Body of pancreas (tissue), 4 donors: ENCODE data around the gene SLC1A2. TPM values are rescaled to one million over a fixed set of nuclear protein-coding genes. Genes with fewer than 3 reads are reported as not detected.
A peak's percentile ranks its signal among the peaks of the same experiment; 100 is the strongest.

Experiments
- ATAC-seq: fragments of 150-250 bp; one replicate; pipeline ENCODE4 v1.9.1; 2016
- DNase-seq, 4 donors: peaks; one replicate each; pipeline ENCODE4 v3.0.0-alpha.2; 2019
- H3K27ac ChIP-seq, 4 donors: fragments of 200-600 bp; sonication (generic); 1 replicate in 3 of 4; 2 replicates in 1 of 4; pipeline versions ENCODE4 v1.5.1 to v1.6.1; 2016 to 2019; ENCODE audit warnings: mild to moderate bottlenecking in 1 of 4, mixed read lengths in 1 of 4, moderate library complexity in 1 of 4
- H3K27me3 ChIP-seq, 2 donors: fragments of 200-600 bp; sonication (generic); one replicate each; pipeline ENCODE4 v1.6.0; 2016; ENCODE audit warnings: mild to moderate bottlenecking in 1 of 2
- H3K36me3 ChIP-seq, 2 donors: fragments of 200-600 bp; sonication (generic); replicated peaks in 1 of 2; 2 replicates each; pipeline ENCODE4 v1.5.1; 2016; ENCODE audit warnings: low read depth in 2 of 2; ENCODE audit not compliant: insufficient read depth in 1 of 2
- H3K4me1 ChIP-seq: fragments of 200-600 bp; sonication (generic); one replicate; pipeline ENCODE4 v1.6.0; 2016
- H3K4me3 ChIP-seq, 2 donors: fragments of 200-600 bp; sonication (generic); 1 replicate in 1 of 2; 2 replicates in 1 of 2; pipeline ENCODE4 v1.5.1; 2016 to 2019
- H3K9me3 ChIP-seq, 3 donors: fragments of 200-600 bp; sonication (generic); 1 replicate in 2 of 3; 2 replicates in 1 of 3; pipeline ENCODE4 v1.5.1; 2016
- POLR2A ChIP-seq, 3 donors: fragments of 450-650 bp; IDR thresholded peaks; one replicate each; pipeline ENCODE4 v1.6.1; 2016; ENCODE audit warnings: antibody characterized with exemption in 3 of 3, mild to moderate bottlenecking in 2 of 3
- WGBS, 2 donors: methylation state at CpG; one replicate each; pipeline ENCODE4 v1.1.5; 2017; 5-methylcytosine and 5-hydroxymethylcytosine counted together
- intact Hi-C: fragments of 100-400 bp; cut with DNase I; formaldehyde crosslinking; loops from one replicate; pipeline ENCODE4 v1.15.1; 2023
- total RNA-seq, 2 donors: library from RNA; depleted of rRNA; stranded (reverse); fragments of >200 nt; gene quantifications; one replicate each; pipeline ENCODE4 v1.1.0, GENCODE V29; 2016
- TF ChIP-seq, protein P1 (sequence below), 7 experiments: fragments of 450-650 bp in 4 of 7; fragments of 200-600 bp in 3 of 7; sonication (generic) in 3 of 7; IDR thresholded peaks; one replicate each; pipeline ENCODE4 v1.5.1; 2016 to 2019; ENCODE audit warnings: antibody characterized with exemption in 7 of 7

The SLC1A2 gene
- total RNA-seq, 2 donors from 2014 or later, result 23.1 to 73.7 TPM

DNA sequence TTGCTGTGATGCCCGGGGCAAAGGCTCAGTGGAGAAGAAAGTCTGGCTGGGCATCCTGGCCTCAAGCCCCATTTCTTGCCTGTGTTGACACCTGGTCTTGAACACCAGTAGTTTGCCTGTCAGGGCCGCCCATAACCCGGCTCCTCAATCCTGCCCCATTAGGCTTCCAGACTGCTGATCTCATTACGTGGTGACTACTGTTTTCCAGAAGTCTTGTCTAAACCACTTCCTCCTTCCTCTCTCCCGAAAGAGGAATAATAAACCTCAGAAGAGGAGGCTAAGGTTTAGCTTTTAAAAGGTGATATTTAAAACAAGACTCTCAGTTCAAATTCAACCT is 182.7 kb downstream of the SLC1A2 start:
- peaks cover 43% of the 10 kb centered on the region for H3K4me1 ChIP-seq
- intact Hi-C loops, result no loop called here
- H3K27ac ChIP-seq, result peak overlapping the region; percentile 26 to 78 (median 66)
- peak; percentile 28 for ATAC-seq
- no peaks in the 10 kb centered on the region for H3K36me3 ChIP-seq
- DNase-seq, result peak in 2 of 4 donors; percentile 18 to 38
- no peaks in the 10 kb centered on the region for H3K27me3 ChIP-seq
- whole genome bisulfite sequencing, 2 donors, result 86 to 89% methylated on average over 5 of the region's 5 CpGs
- TF ChIP-seq POLR2A (IDR thresholded peaks at IDR 0.05), result no peak
- TF ChIP-seq, protein P1, sequence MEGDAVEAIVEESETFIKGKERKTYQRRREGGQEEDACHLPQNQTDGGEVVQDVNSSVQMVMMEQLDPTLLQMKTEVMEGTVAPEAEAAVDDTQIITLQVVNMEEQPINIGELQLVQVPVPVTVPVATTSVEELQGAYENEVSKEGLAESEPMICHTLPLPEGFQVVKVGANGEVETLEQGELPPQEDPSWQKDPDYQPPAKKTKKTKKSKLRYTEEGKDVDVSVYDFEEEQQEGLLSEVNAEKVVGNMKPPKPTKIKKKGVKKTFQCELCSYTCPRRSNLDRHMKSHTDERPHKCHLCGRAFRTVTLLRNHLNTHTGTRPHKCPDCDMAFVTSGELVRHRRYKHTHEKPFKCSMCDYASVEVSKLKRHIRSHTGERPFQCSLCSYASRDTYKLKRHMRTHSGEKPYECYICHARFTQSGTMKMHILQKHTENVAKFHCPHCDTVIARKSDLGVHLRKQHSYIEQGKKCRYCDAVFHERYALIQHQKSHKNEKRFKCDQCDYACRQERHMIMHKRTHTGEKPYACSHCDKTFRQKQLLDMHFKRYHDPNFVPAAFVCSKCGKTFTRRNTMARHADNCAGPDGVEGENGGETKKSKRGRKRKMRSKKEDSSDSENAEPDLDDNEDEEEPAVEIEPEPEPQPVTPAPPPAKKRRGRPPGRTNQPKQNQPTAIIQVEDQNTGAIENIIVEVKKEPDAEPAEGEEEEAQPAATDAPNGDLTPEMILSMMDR (IDR thresholded peaks at IDR 0.05), result no peak
- no peaks in the 10 kb centered on the region for H3K9me3 ChIP-seq
- no peak overlapping the region for H3K4me3 ChIP-seq

DNA sequence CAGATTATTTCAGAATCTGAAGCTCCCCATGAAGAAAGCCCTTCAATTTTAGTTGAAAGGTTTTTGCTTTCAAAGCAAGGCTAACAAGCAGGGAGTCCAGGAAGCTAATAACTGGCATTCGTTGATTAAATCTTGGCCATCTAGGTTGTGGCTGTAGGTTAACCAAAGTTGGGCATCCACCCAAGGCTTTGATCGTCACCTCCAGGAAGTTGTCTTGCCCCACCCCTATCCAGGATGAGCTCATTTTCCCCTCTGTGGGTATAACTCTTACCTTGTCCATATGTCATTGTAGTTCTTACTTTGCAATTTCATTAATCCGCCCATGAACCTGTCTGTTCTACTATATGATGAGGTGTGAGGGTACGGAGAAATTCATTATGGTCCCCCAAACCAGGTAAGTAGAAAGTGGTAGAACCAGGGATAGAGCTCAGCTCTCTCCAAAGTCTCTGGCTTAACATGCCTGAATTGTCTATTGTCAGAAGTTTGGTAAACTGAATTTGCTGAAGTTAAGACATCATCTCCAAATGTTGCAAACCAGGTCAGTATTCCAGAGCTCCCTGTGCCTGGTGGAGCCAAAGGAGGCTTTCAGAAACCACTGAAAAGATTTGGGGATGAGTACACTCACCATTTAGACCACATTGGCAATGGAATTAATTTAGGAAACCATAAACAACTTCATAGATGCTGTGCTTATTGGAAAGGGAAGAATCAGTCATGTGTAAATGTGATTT is 183.3 kb downstream of the SLC1A2 start:
- H3K27me3 ChIP-seq, result no peaks in the 10 kb centered on the region
- peaks cover 43% of the 10 kb centered on the region for H3K4me1 ChIP-seq
- no peaks in the 10 kb centered on the region for H3K36me3 ChIP-seq
- TF ChIP-seq, protein P1 (IDR thresholded peaks at IDR 0.05), result no peak
- no peak for TF ChIP-seq POLR2A (IDR thresholded peaks at IDR 0.05)
- intact Hi-C loops, result no loop called here
- WGBS, 2 donors, result 55 to 63% methylated on average over 4 of the region's 4 CpGs
- no peaks in the 10 kb centered on the region for H3K9me3 ChIP-seq
- DNase-seq (peak; percentile 90 to 94 (median 93)), ATAC-seq (peak; percentile 94)
- no peak overlapping the region for H3K4me3 ChIP-seq
- H3K27ac ChIP-seq, result peak overlapping the region; percentile 29 to 78 (median 66)

DNA sequence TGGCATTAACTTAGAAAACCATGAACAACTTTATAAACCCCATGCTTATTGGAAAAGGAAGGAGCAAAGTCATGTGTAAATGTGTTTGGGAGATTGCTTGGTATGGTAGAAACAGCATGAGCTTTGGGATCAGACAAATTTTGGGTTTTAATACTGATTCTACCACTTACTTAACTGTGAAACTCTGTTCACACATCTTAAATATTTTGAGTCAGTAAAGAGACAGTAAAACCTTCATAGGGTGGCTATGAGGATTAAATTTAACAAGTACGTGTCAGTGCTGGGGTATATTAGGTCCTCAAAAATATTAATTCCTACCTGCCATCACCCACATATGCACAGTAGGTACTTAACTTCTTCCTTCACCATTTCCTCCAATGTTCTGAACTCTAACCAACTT is 183.9 kb downstream of the SLC1A2 start:
- no peaks in the 10 kb centered on the region for H3K27me3 ChIP-seq
- no peak for TF ChIP-seq POLR2A (IDR thresholded peaks at IDR 0.05)
- TF ChIP-seq, protein P1 (IDR thresholded peaks at IDR 0.05), result no peak
- no peaks in the 10 kb centered on the region for H3K9me3 ChIP-seq
- H3K36me3 ChIP-seq, result peaks cover 0 to 1% of the 10 kb centered on the region in 2 donors
- intact Hi-C loops, result no loop called here
- ATAC-seq (peak; percentile 2), DNase-seq (no peak)
- WGBS, 2 donors, result 25 to 89% methylated on average over 1 of the region's 1 CpG
- peak overlapping the region; percentile 29 to 78 (median 66) for H3K27ac ChIP-seq
- no peak overlapping the region for H3K4me3 ChIP-seq
- H3K4me1 ChIP-seq, result peaks cover 43% of the 10 kb centered on the region

DNA sequence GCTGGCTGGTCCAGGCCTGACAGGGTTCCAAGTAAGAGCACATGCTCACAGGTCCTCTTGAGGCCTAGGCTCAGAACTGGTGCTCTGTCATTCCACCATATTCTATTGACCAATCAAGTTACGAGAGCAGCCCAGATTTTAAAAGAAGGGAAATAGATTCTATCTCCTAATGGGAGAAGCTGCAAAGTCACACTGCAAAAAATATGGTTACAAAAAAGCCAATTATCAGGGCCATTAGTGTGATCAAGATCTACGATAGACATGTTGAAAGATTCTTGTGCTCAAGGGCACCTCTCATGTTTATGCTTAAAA is 184.2 kb downstream of the SLC1A2 start:
- Histone ChIP-seq H3K4me3 (no peak overlapping the region), H3K27ac (peak overlapping the region in 3 of 4 donors; percentile 60 to 78 (median 72)), H3K9me3 (no peaks in the 10 kb centered on the region), H3K36me3 (peaks cover 0 to 5% of the 10 kb centered on the region in 2 donors), H3K4me1 (peaks cover 43% of the 10 kb centered on the region), H3K27me3 (no peaks in the 10 kb centered on the region)
- DNase-seq (no peak), ATAC-seq (no peak)
- 84 to 94% methylated on average over 2 of the region's 2 CpGs for WGBS, 2 donors
- intact Hi-C loops, result no loop called here
- TF ChIP-seq POLR2A (IDR thresholded peaks at IDR 0.05), result no peak
- TF ChIP-seq, protein P1 (IDR thresholded peaks at IDR 0.05), result no peak
